ENCODE data around the gene PPME1.
"Not testable (repeated sequence)": the region's sequence is repeated elsewhere in the genome, so short reads cannot be mapped to it uniquely, and the experiment has no call there.

DNA sequence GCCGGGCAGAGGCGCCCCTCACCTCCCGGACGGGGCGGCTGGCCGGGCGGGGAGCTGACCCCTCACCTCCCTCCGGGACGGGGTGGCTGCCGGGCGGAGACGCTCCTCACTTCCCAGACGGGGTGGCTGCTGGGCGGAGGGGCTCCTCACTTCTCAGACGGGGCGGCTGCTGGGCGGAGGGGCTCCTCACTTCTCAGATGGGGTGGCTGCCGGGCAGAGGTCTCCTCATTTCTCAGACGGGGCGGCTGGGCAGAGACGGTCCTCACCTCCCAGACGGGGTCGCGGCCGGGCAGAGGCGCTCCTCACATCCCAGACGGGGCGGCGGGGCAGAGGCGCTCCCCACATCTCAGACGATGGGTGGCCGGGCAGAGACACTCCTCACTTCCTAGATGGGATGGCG is 42.0 kb upstream of the PPME1 start:
- TF ChIP-seq, protein P1, sequence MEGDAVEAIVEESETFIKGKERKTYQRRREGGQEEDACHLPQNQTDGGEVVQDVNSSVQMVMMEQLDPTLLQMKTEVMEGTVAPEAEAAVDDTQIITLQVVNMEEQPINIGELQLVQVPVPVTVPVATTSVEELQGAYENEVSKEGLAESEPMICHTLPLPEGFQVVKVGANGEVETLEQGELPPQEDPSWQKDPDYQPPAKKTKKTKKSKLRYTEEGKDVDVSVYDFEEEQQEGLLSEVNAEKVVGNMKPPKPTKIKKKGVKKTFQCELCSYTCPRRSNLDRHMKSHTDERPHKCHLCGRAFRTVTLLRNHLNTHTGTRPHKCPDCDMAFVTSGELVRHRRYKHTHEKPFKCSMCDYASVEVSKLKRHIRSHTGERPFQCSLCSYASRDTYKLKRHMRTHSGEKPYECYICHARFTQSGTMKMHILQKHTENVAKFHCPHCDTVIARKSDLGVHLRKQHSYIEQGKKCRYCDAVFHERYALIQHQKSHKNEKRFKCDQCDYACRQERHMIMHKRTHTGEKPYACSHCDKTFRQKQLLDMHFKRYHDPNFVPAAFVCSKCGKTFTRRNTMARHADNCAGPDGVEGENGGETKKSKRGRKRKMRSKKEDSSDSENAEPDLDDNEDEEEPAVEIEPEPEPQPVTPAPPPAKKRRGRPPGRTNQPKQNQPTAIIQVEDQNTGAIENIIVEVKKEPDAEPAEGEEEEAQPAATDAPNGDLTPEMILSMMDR (conservative IDR thresholded peaks at IDR 0.05): not testable (repeated sequence)
- not testable (repeated sequence) for TF ChIP-seq EZH2 (IDR thresholded peaks at IDR 0.05; ENCODE audit: low read depth)
